ENCODE measurements around the gene TBC1D5. TPM values are rescaled to one million over a fixed set of nuclear protein-coding genes. Genes with fewer than 3 reads are reported as not detected.

TBC1D5 gene
- total and polyA plus RNA-seq, 2 of the 8 experiments (the other 6 are each of a cell fraction or from before 2014, with no cell fraction given) = 11.0 to 22.9 TPM

DNA sequence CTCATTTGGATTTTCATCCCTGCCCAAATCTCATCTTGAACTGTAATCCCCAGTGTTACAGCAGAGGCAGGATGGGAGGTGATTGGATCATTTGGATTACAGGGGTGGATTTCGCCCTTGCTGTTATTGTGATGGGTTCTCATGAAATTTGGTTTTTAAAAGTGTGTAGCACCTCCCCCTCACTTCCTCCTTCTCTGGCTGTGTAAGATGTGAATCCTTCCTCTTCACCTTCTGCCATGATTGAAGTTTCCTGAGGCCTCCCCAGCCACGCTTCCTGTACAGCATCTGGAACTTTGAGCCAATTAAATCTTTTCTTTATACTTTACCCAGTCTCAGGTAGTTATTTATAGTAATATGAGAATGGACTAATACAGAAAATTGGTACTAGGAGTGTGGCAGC lies 540.9 kb downstream of the TBC1D5 start:
- Histone ChIP-seq H2BK120ac (replicated peaks; ENCODE audit: low read depth, low read length) (no peak overlapping the region), H3K23ac (ENCODE audit: insufficient read length) (no peak overlapping the region), H3K4ac (replicated peaks; ENCODE audit: insufficient read length, low read depth, low read length) (no peak overlapping the region), H3K14ac (ENCODE audit: insufficient read length) (no peak overlapping the region), H4K20me1 (replicated peaks in 1 of 2; ENCODE audit: control insufficient read depth in 1 of 2, insufficient read depth in 2 of 2, low read length in 2 of 2) (no peaks in the 10 kb centered on the region), H4K8ac (ENCODE audit: extremely low read depth, insufficient read depth, low read length) (no peak overlapping the region), H3K27ac (ENCODE audit: low read depth, low read length) (no peak overlapping the region), H3K27me3 (replicated peaks in 1 of 4; ENCODE audit: control insufficient read depth in 3 of 4, extremely low read depth in 1 of 4, insufficient read depth in 3 of 4, low read length in 3 of 4) (no peaks in the 10 kb centered on the region), H2AK5ac (ENCODE audit: low read depth, low read length) (no peak overlapping the region), H3K36me3 (ENCODE audit: control insufficient read depth in 2 of 4, insufficient read depth in 4 of 4, low read length in 3 of 4) (peaks cover 0 to 5% (median 0%) of the 10 kb centered on the region in 4 experiments; a peak in 1 of 8 replicates), H4K5ac (ENCODE audit: insufficient read length, low read depth, low read length) (no peak overlapping the region), H3K4me3 (ENCODE audit: extremely low read depth in 1 of 4, insufficient read depth in 2 of 4, low read depth in 3 of 4, low read length in 4 of 4) (no peak overlapping the region), H3K4me2 (ENCODE audit: insufficient read depth in 1 of 2, low read depth in 2 of 2, low read length in 2 of 2) (no peak overlapping the region), H4K91ac (replicated peaks; ENCODE audit: insufficient read length, low read length) (no peak overlapping the region), H2AFZ (ENCODE audit: low read length) (no peak overlapping the region), H3K23me2 (ENCODE audit: low read depth, low read length) (no peaks in the 10 kb centered on the region), H3K18ac (ENCODE audit: extremely low read depth, low read length) (no peak overlapping the region), H2BK12ac (ENCODE audit: low read depth, low read length) (no peak overlapping the region), H2BK15ac (ENCODE audit: low read length) (no peak overlapping the region), H3K4me1 (replicated peaks in 1 of 4; ENCODE audit: control insufficient read depth in 3 of 4, insufficient read depth in 4 of 4, low read length in 3 of 4) (no peaks in the 10 kb centered on the region), H3K79me1 (ENCODE audit: low read depth, low read length) (no peaks in the 10 kb centered on the region), H3K79me2 (ENCODE audit: control insufficient read depth in 1 of 2, insufficient read depth in 2 of 2, low read length in 2 of 2) (no peaks in the 10 kb centered on the region), H3K9me3 (ENCODE audit: insufficient read depth in 2 of 2, low read depth in 1 of 2, low read length in 1 of 2) (peaks cover 2 to 12% of the 10 kb centered on the region in 2 experiments; a peak in 3 of 4 replicates), H2BK20ac (ENCODE audit: low read length) (no peak overlapping the region), H3K9ac (replicated peaks in 1 of 4; ENCODE audit: extremely low read depth in 1 of 4, low read depth in 3 of 4, low read length in 3 of 4) (no peak overlapping the region), H2BK5ac (ENCODE audit: low read depth, low read length) (no peak overlapping the region), H3K56ac (replicated peaks; ENCODE audit: insufficient read length, low read depth, low read length) (no peak overlapping the region)
- FAIRE-seq (no peak), DNase-seq (ENCODE audit: low read depth in 1 of 2, low spot score in 2 of 2) (no peak)
- WGBS, 2 experiments (ENCODE audit: extremely low coverage in 1 of 2, insufficient coverage in 1 of 2, insufficient read length in 1 of 2, insufficient replicate concordance in 2 of 2, low coverage in 1 of 2, low lambda C conversion rate in 2 of 2, missing lambda C conversion rate in 1 of 2) = 95% methylated on average over 2 of the region's 2 CpGs; no CpG with 5 or more reads in 1 of the 2 experiments
- ChIA-PET CTCF (ENCODE audit: partially characterized antibody) (no interaction called here), POLR2A (ENCODE audit: partially characterized antibody) (no interaction called here)
- TF ChIP-seq JUND (IDR thresholded peaks at IDR 0.05; ENCODE audit: low read length) (no peak), BACH1 (IDR thresholded peaks at IDR 0.05; ENCODE audit: low read length) (no peak), MAFK (IDR thresholded peaks at IDR 0.05; ENCODE audit: low read depth, low read length) (no peak)
